Epithelial cell of proximal tubule (primary cell): ENCODE measurements around the gene NR6A1. TPM values are rescaled to one million over a fixed set of nuclear protein-coding genes. Genes with fewer than 3 reads are reported as not detected.

Source experiments
- DNase-seq: peaks from one replicate; pipeline ENCODE4 v3.0.0-alpha.2; 2011; ENCODE audit warnings: low read depth
- H3K4me3 ChIP-seq: 2 replicates; pipeline ENCODE4 v1.5.1; 2011; ENCODE audit warnings: low read depth, mild to moderate bottlenecking, low read length
- CTCF ChIP-seq: conservative IDR thresholded peaks from 2 replicates; pipeline ENCODE4 v1.5.1; 2012; ENCODE audit warnings: low read depth, mild to moderate bottlenecking, low read length
- total RNA-seq: library from RNA; depleted of rRNA; stranded (reverse); fragments of >200 nt; gene quantifications from 2 replicates; pipeline ENCODE4 v1.2.3, GENCODE V29; 2015

NR6A1 gene
- total RNA-seq, 1 donor from 2014 or later, result 2.0 TPM

DNA sequence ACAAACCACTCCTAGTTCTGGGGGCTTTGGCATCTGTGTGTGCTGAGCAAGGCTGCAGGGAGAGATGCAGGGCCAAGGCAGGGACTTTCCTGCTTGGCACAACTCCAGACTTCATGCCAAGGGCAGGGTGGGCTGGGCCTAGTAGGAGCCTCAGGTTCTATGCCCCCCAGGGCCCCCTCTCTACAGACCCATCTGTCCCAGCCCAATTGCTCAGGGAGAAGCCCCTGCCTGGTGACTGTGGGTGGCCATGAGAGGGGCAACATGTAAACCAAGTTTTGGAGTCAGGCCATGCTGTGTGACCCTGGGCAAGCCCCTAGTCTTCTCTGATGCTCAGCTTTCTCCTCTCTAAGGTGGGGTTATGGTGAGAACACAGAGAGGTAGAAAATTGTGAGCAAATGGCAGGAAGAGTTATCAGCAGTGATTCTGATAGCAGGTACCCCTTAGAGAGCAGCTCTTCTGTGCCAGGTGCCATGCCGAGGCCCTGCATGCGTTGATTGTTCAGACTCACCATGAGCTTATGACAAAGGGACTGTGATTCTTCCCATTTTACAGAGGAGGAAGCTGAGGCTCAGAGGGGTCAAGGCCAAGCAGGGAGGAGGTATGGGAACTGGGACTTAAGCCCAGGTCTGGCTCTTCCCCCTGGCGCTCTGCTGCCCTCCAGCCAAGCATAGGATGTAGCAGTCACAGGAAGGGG is 11.0 kb upstream of the NR6A1 start:
- TF ChIP-seq CTCF, result no peak

GRCh38 chr9:124780757-124781151 is 9.6 kb upstream of the NR6A1 start:
- DNase-seq, result no peak
- H3K4me3 ChIP-seq, result no peak overlapping the region
- no peak for TF ChIP-seq CTCF

More for the DNA sequence above, 11.0 kb upstream of the NR6A1 start:
- DNase-seq, result no peak
- no peak overlapping the region for H3K4me3 ChIP-seq

DNA sequence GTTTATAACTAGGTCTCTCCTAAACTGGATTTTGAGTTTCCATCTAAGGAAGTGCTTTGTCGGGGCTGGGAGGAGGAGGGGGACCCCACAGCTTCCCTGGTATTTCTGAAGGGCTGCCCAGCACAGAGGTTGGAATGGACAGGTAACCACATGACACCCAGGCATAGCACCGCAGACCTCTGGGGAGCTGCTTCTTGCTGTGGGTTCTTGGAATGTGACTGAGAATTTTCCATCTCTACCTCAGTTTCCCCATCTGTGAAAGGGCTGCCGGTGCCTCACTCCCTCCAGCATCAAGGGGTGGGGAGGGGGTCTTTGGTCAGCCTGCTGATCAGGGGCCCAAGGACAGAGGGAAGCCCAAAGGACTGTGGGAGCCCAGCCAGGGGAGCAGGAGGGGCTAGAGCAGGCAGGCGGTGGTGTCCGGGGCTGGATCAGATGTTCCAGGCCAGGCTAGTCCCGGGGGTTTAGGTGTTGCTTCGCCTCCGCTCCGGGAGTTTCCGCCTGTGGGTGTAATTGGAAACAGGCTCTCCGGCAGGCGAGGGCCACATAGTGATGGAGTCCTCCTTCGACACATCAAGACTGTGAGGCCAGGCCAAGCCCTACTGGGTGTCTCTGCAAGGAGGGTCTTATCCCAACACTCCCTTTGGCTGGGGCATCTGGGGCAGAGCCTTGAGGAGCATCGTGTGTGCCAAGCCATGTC is 9.1 kb upstream of the NR6A1 start:
- DNase-seq, result no peak
- no peak overlapping the region for H3K4me3 ChIP-seq
- no peak for TF ChIP-seq CTCF

DNA sequence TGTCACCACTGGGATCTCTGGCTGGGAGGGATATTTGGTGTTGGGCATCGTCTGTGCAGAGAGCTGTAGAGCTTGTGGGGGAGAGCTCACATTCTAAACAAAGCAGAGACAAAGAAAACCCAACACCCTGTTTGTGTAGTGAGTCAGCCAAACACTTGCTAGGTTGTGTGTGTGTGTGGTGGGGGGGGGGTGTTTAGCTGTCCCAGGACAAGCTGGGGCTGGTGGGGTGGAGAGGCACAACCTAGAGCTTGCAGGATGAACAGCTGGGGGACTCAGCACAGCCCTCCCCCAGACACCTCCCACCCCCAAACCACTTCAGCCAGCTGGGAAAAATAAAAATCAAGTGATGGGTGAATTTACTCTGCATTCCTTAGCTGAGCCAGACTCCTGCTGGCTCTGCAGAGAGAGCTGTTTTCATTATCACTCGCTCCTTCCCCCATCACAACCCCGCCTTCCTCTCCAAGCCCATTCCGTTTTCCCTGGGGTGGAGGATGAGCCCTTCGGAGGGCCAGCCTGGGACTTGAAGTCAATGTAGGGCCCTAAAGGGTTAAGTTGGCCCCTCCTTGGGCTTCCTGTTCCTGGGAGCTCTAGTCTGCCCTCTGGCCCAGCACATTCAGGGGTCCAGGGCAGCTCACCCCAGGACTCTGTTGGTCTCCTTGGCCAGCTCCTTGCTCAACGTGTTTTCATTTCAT is 8.4 kb upstream of the NR6A1 start:
- TF ChIP-seq CTCF, result no peak
- no peak overlapping the region for H3K4me3 ChIP-seq
- no peak for DNase-seq

DNA sequence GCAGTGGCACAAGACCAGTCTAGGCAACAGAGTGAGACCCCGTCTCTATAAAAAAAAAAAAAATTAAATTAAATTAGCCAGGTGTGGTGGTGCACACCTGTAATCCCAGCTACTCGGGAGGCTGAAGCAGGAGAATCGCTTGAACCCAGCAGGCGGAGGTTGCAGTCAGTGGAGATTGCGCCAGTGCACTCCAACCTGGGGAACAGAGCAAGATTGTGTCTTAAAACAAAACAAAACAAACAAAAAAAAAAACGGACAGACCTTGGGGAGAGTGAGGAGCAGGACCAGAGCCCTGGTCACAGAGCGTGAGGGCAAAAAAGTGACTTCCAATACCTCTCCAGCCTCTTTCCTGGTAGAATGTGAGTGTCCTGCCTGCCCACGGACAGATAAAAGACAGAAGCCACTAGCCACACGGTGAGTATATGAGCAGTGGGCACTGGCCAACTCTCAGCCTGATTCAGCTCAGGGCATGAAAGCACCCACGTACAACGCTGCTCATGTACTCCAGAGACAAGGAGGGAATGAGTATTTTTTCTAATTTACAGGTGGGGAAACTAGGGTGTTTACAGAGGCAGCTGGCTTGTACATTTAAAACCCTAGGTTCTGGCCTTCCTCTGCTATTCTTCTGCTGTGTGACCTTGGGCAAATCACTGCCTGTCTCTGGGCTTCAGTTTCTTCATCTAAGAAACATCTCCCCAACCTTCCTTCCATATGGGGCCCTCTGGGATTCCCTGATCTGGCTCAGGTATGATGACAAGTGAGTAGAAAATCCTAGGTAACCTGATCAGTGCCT is 7.7 kb upstream of the NR6A1 start:
- no peak for TF ChIP-seq CTCF

GRCh38 chr9:124776954-124777648 is 6.0 kb upstream of the NR6A1 start, which contains the start of gene OLFML2A:
TSS of gene OLFML2A (plus strand) at chr9:124777133. CDS start at chr9:124777271, 138 bp downstream.
- TF ChIP-seq CTCF, result peak; percentile 32
- no peak for DNase-seq
- peak within 1 kb of the TSS; percentile 44 for H3K4me3 ChIP-seq

More for the DNA sequence above, 7.7 kb upstream of the NR6A1 start:
- no peak overlapping the region for H3K4me3 ChIP-seq
- DNase-seq, result no peak
